GM11168 (cell line): ENCODE measurements around the gene PNPLA6.

ENCODE experiments used
- in situ Hi-C: fragments of 300-500 bp; cut with MboI; formaldehyde crosslinking; loops from one replicate; pipeline ENCODE4 v1.12.0; 2022; ENCODE audit warnings: low sequenced_read_pairs; ENCODE audit not compliant: unreplicated experiment

PNPLA6 gene

DNA sequence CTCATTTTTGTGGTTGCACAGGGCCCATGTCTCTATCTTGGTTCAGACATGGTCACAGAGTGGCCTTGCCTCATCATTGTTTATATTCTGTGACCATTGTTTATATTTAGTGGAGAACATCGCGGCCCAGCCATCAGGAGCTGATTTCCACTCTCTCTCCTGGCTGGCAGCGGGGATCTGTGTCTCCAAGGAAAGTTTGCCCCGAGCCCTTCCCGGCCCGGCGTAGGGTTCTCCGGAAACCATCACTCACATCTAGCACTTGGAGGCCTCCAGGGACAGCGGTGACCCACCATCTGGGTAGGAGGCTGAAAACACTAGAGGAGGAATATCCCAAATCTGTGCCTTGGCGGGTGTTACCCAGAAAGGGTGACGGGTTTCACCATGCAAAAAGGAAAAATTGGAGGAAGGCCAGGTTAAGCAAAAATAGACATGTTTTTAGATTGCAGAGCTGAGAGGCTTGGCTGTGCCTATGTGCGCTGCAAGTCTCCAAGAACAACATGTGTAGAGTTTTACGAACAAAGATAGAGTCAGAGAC, 20.3 kb upstream of the PNPLA6 start:
- in situ Hi-C loops, result no loop called here

GRCh38 chr19:7515645-7516151, 19.8 kb upstream of the PNPLA6 start, which contains the start of gene ZNF358:
TSS of gene ZNF358 (plus strand) at chr19:7516103. CDS start at chr19:7519243, 3,140 bp downstream.
- in situ Hi-C loops, result no loop called here

GRCh38 chr19:7516333-7516732, 19.2 kb upstream of the PNPLA6 start:
- in situ Hi-C loops, result no loop called here

DNA sequence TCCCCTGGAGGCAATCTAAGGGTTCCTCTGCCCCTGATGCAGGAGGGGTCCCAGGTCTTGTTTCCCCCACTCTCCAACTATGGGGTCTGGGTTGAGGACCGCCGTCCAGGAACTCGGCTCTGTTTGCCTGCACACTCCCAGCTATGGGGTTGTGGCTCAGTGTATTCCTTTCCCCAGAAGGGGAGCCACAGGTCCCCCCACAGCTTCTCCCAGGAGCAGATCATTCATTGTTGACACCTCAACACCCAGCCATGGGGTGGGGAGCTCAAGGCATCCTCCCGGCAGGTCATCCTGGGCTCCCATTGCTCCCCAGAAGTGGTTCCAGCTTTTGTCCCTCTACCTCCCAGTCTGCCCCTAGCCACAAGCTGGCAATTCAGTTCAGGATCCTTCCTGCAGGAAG, 18.6 kb upstream of the PNPLA6 start:
- in situ Hi-C loops, result no loop called here

DNA sequence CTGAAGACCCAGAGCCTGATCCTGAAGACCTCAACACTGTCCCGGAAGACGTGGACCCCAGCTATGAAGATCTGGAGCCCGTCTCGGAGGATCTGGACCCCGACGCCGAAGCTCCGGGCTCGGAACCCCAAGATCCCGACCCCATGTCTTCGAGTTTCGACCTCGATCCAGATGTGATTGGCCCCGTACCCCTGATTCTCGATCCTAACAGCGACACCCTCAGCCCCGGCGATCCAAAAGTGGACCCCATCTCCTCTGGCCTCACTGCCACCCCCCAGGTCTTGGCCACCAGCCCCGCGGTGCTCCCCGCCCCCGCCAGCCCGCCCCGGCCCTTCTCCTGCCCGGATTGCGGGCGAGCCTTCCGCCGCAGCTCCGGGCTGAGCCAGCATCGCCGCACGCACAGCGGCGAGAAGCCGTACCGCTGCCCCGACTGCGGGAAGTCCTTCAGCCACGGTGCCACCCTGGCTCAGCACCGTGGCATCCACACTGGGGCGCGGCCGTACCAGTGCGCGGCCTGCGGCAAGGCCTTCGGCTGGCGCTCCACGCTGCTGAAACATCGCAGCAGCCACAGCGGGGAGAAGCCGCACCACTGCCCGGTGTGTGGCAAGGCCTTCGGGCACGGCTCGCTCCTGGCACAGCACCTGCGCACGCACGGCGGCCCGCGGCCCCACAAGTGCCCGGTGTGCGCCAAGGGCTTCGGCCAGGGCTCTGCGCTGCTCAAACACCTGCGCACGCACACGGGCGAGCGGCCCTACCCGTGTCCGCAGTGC, 16.0 kb upstream of the PNPLA6 start:
- in situ Hi-C loops, result no loop called here

DNA sequence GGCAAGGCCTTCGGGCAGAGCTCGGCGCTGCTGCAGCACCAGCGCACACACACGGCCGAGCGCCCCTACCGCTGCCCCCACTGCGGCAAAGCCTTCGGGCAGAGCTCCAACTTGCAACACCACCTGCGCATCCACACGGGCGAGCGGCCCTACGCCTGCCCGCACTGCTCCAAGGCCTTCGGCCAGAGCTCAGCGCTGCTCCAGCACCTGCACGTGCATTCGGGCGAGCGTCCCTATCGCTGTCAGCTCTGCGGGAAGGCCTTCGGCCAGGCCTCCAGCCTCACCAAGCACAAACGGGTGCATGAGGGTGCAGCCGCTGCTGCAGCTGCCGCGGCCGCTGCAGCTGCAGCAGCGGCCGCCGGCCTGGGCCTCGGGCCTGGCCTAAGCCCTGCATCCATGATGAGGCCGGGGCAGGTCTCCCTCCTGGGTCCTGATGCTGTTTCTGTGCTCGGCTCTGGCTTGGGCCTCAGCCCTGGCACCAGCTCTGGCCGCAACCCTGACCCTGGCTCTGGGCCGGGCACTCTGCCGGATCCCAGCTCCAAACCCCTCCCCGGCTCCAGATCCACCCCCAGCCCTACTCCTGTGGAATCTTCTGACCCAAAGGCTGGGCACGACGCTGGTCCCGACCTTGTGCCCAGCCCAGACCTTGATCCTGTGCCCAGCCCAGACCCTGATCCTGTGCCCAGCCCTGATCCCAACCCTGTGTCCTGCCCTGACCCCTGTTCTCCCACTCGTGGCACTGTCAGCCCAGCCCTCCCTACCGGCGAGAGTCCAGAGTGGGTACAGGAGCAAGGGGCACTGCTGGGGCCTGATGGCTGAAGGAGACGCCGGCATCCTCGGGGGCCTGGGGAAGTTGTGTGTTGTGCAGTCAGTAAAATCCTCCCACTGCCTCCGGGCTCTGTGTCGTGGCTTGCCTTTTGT, 15.1 kb upstream of the PNPLA6 start:
- in situ Hi-C loops, result no loop called here

DNA sequence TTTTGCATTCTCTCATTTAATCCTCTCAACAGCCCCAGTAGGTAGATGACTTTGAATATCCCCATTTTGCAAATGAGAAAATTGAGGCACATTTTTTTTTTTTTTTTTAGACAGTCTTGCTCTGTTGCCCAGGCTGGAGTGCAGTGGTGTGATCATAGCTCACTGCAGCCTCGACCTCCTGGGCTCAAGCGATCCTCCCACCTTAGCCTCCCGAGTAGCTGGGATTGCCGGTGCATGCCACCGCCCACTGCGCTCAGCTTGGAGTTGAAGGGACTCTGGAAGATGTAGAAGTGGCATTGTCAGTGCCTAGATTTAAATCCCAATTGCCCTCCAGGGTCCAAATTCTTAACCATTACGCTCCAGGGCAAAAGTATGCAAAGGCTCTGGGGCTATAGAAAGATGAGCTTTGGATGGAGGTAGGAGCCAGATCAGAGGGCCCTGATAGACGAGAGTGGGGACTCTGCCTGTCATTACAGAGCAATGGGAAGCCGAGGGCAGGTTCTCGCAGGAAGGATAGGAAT, 13.9 kb upstream of the PNPLA6 start:
- in situ Hi-C loops, result no loop called here

- in situ Hi-C loops, result no loop called here
Measured at GRCh38 chr19:7522072-7522922, 13.2 kb upstream of the PNPLA6 start, which contains the start of gene MCOLN1. TSS of gene MCOLN1 (plus strand) at chr19:7522624. CDS start at chr19:7522751, 127 bp downstream.

GRCh38 chr19:7522923-7523667, 12.4 kb upstream of the PNPLA6 start:
- in situ Hi-C loops, result no loop called here

DNA sequence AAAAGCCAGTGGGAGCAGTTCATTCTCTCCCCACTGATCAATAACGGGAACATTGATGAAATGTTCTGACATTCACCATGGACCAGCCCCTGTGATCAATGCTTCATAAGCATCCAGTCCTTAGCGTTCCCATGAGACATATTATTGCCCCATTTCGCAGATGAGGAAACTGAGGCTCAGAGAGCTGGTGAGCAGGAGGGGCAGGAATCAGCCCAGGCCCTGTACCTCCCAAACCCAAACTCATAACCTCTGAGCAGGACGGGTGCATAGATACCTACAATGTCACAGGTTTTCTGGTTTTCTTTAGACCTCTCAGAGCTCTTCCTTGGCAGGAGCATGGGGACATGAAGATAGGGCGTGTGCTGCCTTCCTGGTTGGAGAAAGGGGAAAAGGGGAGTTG, 11.0 kb upstream of the PNPLA6 start:
- in situ Hi-C loops, result no loop called here

- in situ Hi-C loops, result no loop called here
Measured at GRCh38 chr19:7524992-7525739, 10.4 kb upstream of the PNPLA6 start.

GRCh38 chr19:7526059-7526929, 9.2 kb upstream of the PNPLA6 start:
- in situ Hi-C loops, result no loop called here

- in situ Hi-C loops, result no loop called here
Measured at GRCh38 chr19:7527516-7528191, 7.9 kb upstream of the PNPLA6 start.

- in situ Hi-C loops, result no loop called here
Measured at GRCh38 chr19:7528192-7528519, 7.4 kb upstream of the PNPLA6 start.

DNA sequence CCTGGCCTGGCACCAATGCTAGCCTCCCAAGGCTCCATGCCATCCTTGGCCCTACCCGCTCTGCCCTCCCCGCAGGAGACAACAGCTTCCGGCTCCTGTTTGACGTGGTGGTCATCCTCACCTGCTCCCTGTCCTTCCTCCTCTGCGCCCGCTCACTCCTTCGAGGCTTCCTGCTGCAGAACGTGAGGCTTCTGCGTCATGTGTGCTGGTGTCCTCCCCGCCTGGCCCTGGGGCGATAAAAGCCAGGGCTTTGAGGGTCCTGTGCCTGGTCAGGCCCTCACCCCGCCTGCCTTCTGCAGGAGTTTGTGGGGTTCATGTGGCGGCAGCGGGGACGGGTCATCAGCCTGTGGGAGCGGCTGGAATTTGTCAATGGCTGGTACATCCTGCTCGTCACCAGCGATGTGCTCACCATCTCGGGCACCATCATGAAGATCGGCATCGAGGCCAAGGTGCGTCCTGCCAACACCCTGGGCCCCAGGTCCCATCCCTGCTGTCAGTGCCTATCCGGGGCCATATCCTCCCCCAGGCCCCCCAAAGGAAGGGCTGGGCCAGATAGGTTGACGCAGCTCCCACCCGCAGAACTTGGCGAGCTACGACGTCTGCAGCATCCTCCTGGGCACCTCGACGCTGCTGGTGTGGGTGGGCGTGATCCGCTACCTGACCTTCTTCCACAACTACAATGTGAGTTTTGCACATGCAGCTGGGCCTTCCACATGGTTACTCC, 6.8 kb upstream of the PNPLA6 start:
- in situ Hi-C loops, result no loop called here

DNA sequence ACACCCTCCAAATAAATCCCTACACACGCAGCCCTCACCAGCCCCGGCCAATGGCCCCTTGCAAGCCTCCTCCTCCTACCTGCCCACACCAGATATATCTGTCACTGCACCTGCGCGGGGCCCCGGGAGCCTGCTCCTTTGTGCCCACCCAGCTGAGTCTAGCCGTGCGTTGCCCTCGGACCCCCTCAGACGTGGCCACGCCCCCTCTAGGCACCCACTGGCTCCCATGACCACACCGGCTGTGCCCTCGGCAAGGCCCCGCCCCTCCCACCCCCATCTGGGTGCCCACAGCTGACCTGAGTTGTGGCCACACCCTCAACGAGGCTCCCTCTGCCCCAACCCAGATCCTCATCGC, 6.3 kb upstream of the PNPLA6 start:
- in situ Hi-C loops, result no loop called here
